ENCODE results near the gene CFI. TPM values are rescaled to one million over a fixed set of nuclear protein-coding genes. Genes with fewer than 3 reads are reported as not detected.

The CFI gene
- total RNA-seq, 2 donors from 2014 or later: 12.6 to 30.4 TPM

- Histone ChIP-seq H3K4me3 (peak within 1 kb of the TSS; percentile 73 to 85), H3K36me3 (peaks cover 6% of the 10 kb centered on the region), H3K27ac (peak within 1 kb of the TSS; percentile 84 to 91), H3K9me3 (no peaks in the 10 kb centered on the region), H3K4me1 (peaks cover 0 to 26% of the 10 kb centered on the region in 2 donors), H3K27me3 (no peaks in the 10 kb centered on the region)
- peak; percentile 86 for DNase-seq (ENCODE audit: low spot score)
- TF ChIP-seq, protein P1, sequence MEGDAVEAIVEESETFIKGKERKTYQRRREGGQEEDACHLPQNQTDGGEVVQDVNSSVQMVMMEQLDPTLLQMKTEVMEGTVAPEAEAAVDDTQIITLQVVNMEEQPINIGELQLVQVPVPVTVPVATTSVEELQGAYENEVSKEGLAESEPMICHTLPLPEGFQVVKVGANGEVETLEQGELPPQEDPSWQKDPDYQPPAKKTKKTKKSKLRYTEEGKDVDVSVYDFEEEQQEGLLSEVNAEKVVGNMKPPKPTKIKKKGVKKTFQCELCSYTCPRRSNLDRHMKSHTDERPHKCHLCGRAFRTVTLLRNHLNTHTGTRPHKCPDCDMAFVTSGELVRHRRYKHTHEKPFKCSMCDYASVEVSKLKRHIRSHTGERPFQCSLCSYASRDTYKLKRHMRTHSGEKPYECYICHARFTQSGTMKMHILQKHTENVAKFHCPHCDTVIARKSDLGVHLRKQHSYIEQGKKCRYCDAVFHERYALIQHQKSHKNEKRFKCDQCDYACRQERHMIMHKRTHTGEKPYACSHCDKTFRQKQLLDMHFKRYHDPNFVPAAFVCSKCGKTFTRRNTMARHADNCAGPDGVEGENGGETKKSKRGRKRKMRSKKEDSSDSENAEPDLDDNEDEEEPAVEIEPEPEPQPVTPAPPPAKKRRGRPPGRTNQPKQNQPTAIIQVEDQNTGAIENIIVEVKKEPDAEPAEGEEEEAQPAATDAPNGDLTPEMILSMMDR (IDR thresholded peaks at IDR 0.05): peak; percentile 70 to 82
Observed at GRCh38 chr4:109702950-109703663, 98.7 kb downstream of the CFI start, which contains the start of gene CASP6. CASP6 (minus strand) TSS chr4:109703445; CDS start chr4:109703395, 50 bp downstream.

DNA sequence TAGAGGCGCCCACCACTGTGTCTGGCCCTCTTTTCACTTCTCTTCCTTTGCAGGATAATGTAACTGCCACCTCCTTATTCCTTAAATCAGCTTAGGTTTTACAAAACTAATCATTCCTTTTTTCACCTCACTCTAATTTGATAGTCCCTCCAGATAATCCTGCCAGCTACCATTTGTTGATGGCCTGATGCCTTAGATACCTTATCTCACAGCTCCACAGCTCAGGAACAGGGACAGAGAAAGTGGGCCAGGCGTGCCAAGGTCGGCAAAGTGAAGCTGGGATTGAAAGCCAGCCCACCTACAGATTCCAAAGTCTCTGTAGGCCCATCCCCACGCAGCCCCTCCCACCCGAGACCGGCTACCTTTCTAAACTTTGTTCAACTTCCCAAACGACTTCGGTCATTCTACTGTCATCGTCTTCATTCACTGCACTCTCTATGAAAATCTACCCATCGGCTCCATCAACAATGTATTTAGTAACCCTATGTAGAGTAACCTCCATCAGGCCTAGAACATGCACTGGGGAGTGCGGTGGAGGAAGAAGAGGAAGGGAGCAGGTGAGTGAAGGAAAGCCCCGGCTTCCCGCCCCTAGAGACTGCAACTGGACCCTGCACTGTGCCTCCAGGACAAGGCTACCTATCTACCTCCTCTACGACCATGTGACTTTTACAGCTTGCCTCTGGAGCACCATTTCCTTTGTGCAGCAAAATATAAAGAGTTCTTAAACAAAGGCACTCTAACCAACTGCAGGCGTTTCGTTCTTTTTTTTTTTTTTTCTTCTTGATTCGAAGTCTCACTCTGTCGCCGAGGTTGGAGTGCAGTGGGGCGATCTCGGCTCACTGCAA, 100.0 kb downstream of the CFI start:
- peaks cover 0 to 26% of the 10 kb centered on the region in 2 donors for H3K4me1 ChIP-seq
- peaks cover 5% of the 10 kb centered on the region for H3K36me3 ChIP-seq
- H3K27ac ChIP-seq: peak overlapping the region; percentile 84 to 91
- no peak for DNase-seq (ENCODE audit: low spot score)
- H3K9me3 ChIP-seq: no peaks in the 10 kb centered on the region
- peak overlapping the region; percentile 73 to 85 for H3K4me3 ChIP-seq
- TF ChIP-seq, protein P1 (IDR thresholded peaks at IDR 0.05): no peak
- H3K27me3 ChIP-seq: no peaks in the 10 kb centered on the region

DNA sequence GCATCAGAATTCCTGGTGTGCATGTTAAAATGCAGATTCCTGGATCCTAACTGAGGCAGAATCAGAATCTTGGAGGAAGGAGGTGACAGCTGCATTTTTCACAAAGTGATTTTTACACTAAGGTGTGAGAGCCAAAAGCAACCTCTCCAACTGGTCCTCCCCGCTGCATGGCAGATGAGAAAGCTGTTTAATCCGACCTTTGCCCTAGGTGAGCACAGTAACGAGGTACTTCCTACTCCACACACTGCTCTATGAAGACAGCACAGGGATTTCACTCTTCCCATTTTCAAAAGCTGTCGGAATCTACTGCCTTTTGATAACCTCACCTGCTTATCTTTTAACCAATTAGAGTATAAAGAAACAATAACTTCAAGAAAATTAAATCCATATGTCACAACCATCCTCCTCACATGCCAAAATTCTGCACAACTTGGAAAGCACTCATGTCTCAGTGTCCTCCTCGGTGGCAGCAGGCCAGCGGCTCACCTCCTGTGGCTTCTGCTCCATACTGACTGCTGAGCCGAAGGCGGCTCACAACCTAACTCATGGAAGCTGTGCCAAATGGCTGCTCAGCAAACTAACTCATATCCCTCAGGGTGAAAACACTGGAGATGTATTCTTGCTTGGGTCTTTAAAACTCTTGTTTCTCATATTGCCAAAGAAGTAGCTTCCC, 102.1 kb downstream of the CFI start:
- no peak for DNase-seq (ENCODE audit: low spot score)
- no peak overlapping the region for H3K27ac ChIP-seq
- TF ChIP-seq, protein P1 (IDR thresholded peaks at IDR 0.05): no peak
- peaks cover 5% of the 10 kb centered on the region for H3K36me3 ChIP-seq
- H3K9me3 ChIP-seq: no peaks in the 10 kb centered on the region
- H3K4me1 ChIP-seq: peaks cover 0 to 26% of the 10 kb centered on the region in 2 donors
- H3K27me3 ChIP-seq: no peaks in the 10 kb centered on the region
- no peak overlapping the region for H3K4me3 ChIP-seq

DNA sequence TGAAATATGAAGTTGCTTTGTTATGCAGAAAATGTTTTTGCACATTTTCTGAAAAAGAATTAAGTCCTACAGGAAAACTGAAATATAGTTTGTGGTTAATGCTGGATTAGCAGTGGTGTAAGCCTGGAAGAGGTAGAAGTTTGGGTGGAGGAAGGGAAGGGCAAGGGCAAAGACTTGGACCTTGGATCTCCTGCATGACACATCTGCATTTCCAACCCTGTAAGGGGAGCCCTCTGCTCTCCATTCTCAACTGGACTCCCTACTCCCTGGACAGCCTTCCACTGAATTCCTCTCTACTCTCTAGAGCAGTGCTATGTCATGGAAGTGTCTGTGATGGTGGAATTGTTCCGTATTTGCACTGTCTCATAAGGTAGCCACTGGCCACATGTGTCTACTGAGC, 103.1 kb downstream of the CFI start:
- TF ChIP-seq, protein P1 (IDR thresholded peaks at IDR 0.05): no peak
- H3K36me3 ChIP-seq: peaks cover 10% of the 10 kb centered on the region

DNA sequence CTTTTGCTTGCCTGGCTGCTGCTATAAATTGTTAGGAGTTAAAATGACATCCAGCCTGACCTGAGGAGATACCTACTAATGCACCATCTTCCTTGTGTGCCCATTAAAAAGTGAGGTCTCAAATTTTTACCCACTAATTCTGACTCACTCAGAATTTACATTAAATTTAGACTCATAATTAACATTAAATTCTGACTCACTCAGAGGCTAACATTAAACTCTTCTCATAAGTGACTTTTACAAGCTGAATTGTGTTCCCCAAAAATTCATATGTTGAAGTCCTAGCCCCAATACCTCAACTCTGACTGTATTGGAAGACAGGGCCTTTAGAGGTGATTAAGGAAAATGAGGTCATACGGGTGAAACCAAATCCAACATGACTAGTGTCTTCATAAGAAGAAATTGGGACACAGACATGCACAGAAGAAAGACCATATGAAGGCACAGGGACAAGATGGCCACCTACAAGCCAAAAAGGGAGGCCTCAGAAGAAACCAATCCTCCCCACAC, 110.3 kb downstream of the CFI start:
- no peak overlapping the region for H3K4me3 ChIP-seq
- peaks cover 40% of the 10 kb centered on the region for H3K36me3 ChIP-seq
- TF ChIP-seq, protein P1 (IDR thresholded peaks at IDR 0.05): no peak
- no peak for DNase-seq (ENCODE audit: low spot score)
- no peaks in the 10 kb centered on the region for H3K27me3 ChIP-seq
- H3K27ac ChIP-seq: no peak overlapping the region
- no peaks in the 10 kb centered on the region for H3K9me3 ChIP-seq
- no peaks in the 10 kb centered on the region for H3K4me1 ChIP-seq

More for the DNA sequence above, 103.1 kb downstream of the CFI start:
- Histone ChIP-seq H3K27me3 (no peaks in the 10 kb centered on the region), H3K4me3 (no peak overlapping the region), H3K27ac (no peak overlapping the region), H3K9me3 (no peaks in the 10 kb centered on the region), H3K4me1 (peaks cover 0 to 21% of the 10 kb centered on the region in 2 donors)
- DNase-seq (ENCODE audit: low spot score): no peak

All from right atrium auricular region (tissue), 2 donors.